Stomach (tissue), 4 donors: ENCODE results near the gene SLC1A1.

Experiments used
- POLR2A ChIP-seq, 4 donors: fragments of 450-650 bp; IDR thresholded peaks; one replicate each; pipeline ENCODE4 v1.6.1; 2016; ENCODE audit warnings: antibody characterized with exemption in 4 of 4, control low read depth in 2 of 4, mild to moderate bottlenecking in 1 of 4, moderate library complexity in 1 of 4
- TF ChIP-seq, protein P1 (sequence below), 7 experiments: fragments of 450-650 bp in 4 of 7; fragments of 200-600 bp in 3 of 7; sonication (generic) in 3 of 7; IDR thresholded peaks; one replicate each; pipeline ENCODE4 v1.5.1; 2016 to 2019; ENCODE audit warnings: antibody characterized with exemption in 7 of 7, control low read depth in 2 of 7, mild to moderate bottlenecking in 1 of 7

GRCh38 chr9:4581035-4581760 lies 90.9 kb downstream of the SLC1A1 start:
- no peak for TF ChIP-seq POLR2A (IDR thresholded peaks at IDR 0.05)
- TF ChIP-seq, protein P1, sequence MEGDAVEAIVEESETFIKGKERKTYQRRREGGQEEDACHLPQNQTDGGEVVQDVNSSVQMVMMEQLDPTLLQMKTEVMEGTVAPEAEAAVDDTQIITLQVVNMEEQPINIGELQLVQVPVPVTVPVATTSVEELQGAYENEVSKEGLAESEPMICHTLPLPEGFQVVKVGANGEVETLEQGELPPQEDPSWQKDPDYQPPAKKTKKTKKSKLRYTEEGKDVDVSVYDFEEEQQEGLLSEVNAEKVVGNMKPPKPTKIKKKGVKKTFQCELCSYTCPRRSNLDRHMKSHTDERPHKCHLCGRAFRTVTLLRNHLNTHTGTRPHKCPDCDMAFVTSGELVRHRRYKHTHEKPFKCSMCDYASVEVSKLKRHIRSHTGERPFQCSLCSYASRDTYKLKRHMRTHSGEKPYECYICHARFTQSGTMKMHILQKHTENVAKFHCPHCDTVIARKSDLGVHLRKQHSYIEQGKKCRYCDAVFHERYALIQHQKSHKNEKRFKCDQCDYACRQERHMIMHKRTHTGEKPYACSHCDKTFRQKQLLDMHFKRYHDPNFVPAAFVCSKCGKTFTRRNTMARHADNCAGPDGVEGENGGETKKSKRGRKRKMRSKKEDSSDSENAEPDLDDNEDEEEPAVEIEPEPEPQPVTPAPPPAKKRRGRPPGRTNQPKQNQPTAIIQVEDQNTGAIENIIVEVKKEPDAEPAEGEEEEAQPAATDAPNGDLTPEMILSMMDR (IDR thresholded peaks at IDR 0.05) = no peak
